ENCODE data around the gene CDC6. TPM values are rescaled to one million over a fixed set of nuclear protein-coding genes. Genes with fewer than 3 reads are reported as not detected.
A peak's percentile ranks its signal among the peaks of the same experiment; 100 is the strongest.

The CDC6 gene
- total RNA-seq, 1 donor from 2014 or later, result 139 TPM

DNA sequence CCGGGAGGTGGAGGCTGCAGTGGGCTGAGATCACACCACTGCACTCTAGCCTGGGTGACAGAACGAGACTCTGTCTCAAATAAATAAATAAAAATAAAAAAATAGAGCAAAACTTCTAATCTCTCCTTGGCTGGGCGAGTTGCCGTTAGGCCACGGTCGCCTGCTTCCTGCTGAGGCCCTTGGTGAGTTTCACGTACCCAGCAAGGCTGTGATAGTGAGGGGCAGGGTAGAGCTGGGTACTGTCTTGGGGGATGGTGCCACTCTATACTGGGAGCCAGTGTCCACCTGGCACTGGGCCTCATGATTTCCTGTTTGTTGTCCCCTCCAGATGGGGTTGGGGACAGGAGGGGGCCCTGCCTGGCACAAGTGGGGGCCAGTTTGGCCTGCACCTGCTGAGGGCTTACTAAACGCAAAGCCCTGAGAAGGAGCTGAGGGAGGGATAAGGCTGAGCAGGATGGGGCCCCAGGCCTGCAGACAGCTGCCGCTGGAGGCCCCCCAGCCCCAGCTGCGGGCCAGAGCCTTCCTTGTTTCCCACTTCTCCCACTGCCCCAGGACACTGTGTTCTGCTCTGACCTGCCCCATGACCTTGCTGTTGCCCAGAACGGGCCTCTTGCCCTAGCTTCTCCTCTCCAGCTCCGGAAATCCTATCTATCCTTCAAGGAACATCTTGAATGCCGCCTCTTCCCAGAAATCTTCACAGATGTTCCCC is 51.4 kb downstream of the CDC6 start:
- no peak for DNase-seq
- peaks cover 41% of the 10 kb centered on the region for H3K36me3 Mint-ChIP-seq (ENCODE audit: low read depth)
- peak overlapping the region; percentile 7 for H3K27ac Mint-ChIP-seq
- intact Hi-C loops (cut with micrococcal nuclease), result loop anchor here (1.0 kb wide), 1 partner anchor 9 kb away; no protein-coding TSS in a partner anchor
- H3K27me3 Mint-ChIP-seq, result no peaks in the 10 kb centered on the region
- H3K9me3 Mint-ChIP-seq, result no peaks in the 10 kb centered on the region
- peak overlapping the region; percentile 11 for H3K4me3 Mint-ChIP-seq
- H3K4me1 Mint-ChIP-seq, result peaks cover 58% of the 10 kb centered on the region

DNA sequence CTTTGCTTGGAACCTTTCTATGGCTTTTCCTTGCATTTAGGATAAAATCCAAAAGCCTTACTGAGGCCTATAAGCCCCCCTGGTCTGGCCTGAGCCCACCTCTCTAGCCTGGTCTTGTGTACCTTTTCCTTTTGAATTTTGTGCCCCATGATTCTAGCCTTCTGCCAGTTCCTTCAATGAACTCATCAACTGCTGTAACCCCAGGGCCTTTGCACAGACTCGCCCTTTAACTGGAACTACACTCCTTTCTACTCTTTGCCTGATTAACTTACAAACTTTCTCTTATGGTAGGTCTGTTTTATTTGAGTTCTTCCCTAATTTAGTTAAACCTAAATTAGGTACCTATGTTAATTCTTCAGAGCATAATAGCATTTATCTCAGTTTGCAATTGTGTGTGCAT is 52.6 kb downstream of the CDC6 start:
- Mint-ChIP-seq H3K4me1 (peaks cover 57% of the 10 kb centered on the region), H3K36me3 (ENCODE audit: low read depth) (peaks cover 38% of the 10 kb centered on the region), H3K27me3 (no peaks in the 10 kb centered on the region), H3K4me3 (no peak overlapping the region), H3K27ac (peak overlapping the region; percentile 9), H3K9me3 (no peaks in the 10 kb centered on the region)
- no peak for DNase-seq
- intact Hi-C loops (cut with micrococcal nuclease), result no loop called here

DNA sequence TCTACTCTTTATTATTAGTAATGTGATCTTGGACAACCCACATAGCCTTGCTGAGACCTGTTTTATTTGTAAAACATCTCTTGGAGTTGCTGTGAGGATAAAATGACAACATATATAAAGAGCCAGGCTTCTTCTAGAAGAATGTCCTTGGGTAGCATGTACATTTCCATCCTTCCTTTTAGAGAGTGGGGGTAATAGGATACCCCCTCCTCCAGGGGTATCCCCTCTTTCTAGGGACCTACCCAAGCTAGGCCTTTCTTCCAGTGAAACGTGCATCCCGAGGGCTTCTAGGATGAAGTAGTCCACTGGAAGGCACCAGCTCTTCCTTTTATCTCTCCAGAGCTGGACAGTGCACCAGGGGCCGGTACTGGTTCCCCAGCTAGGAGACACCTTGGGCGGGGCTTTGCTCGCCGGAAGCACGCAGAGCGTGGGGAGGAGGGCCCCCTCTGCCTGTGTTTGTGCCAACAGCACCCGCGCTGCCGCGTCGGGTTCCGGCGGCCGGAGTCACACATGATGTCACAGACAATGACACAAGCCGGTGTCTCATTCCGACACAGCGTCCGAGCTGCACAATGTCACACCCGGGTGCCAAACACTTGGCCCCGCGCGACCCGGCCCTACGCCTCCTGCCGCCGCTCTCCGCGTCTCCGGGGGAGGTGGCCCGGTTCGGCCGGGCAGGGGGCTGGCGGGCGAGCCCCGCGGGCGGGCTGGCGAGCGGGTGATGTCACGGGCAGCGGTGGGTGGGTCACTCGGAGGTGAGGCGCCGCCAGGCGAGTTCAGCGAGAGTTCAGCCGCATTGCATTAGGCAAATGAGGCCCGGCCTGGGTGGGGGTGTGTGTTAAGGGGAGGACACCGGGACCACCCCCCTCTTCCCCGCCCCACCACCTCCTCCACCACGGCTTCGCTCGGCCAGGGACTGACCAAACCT is 53.5 kb downstream of the CDC6 start:
- no peaks in the 10 kb centered on the region for H3K27me3 Mint-ChIP-seq
- H3K27ac Mint-ChIP-seq, result peak overlapping the region; percentile 89
- peaks cover 38% of the 10 kb centered on the region for H3K36me3 Mint-ChIP-seq (ENCODE audit: low read depth)
- DNase-seq, result peak; percentile 95
- peaks cover 62% of the 10 kb centered on the region for H3K4me1 Mint-ChIP-seq
- H3K9me3 Mint-ChIP-seq, result no peaks in the 10 kb centered on the region
- intact Hi-C loops (cut with micrococcal nuclease), result loop anchor here (1.0 kb wide), 1 partner anchor 23 kb away; no protein-coding TSS in a partner anchor
- H3K4me3 Mint-ChIP-seq, result peak overlapping the region; percentile 79

DNA sequence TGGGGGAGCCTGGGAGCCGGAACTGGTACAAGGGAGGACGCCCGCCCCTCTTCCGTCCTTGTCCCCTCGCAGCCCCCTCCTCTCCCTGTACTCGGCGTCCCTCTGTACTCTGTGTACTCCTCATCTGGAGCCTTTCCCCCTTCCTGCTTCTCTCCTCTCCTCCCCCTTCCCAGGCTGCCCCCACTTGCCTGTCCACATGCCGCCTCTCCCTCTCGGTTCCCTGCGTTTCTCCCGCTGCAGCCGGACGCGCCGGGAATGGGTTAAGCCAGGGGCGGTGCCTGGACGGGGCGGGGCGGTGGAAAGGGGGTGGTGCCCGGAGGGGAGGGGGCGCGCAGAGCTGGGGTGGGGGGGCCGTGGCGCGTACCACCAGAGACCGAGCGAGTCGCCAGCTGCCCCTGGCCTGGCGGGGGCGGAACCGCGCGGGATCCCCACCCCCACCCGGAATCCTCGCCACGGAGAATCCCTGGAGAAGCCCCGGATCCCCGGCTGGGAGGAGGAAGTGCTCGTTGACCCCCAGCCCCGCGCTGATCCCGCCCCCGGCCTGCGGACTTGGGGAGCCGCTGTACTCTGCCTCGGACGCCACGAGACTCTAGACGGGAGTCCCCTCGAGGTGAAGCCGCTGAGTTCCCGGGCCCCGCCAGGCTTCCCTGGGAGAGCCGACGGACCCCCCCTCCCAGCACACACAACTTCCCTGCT is 54.3 kb downstream of the CDC6 start:
- no peaks in the 10 kb centered on the region for H3K27me3 Mint-ChIP-seq
- peaks cover 61% of the 10 kb centered on the region for H3K4me1 Mint-ChIP-seq
- H3K9me3 Mint-ChIP-seq, result no peaks in the 10 kb centered on the region
- peak overlapping the region; percentile 51 for H3K27ac Mint-ChIP-seq
- intact Hi-C loops (cut with micrococcal nuclease), result loop anchor here (1.0 kb wide), 1 partner anchor 24 kb away; no protein-coding TSS in a partner anchor
- peaks cover 38% of the 10 kb centered on the region for H3K36me3 Mint-ChIP-seq (ENCODE audit: low read depth)
- peak overlapping the region; percentile 79 for H3K4me3 Mint-ChIP-seq
- DNase-seq, result peak; percentile 80

DNA sequence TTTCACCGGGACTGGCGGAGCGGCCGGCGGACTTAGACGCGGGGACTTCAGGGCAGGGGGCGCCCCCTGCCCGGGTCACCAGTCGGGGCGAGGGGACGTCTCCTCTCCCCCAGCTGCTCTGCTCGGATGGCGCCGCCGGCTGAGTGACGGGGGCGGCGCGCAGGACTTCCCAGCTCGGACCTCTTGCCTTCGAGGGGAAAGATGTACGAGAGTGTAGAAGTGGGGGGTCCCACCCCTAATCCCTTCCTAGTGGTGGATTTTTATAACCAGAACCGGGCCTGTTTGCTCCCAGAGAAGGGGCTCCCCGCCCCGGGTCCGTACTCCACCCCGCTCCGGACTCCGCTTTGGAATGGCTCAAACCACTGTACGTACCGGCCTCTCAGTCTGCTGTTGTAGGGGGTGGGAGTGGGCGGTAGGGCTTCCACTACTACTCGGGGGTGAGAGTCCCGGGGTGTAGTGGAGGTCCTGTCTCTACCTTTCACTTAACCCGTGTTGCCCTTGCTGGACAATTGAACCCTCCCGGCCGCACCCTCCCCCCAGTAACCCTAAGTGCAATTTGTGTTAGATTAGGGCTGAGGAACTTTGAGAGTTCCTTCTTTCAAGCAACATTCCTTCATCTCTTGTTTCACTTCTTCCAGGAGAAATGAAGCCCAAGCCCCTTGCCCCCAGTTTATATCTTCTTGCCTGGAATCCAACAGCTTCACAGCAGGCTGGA is 55.0 kb downstream of the CDC6 start:
- H3K27me3 Mint-ChIP-seq, result no peaks in the 10 kb centered on the region
- intact Hi-C loops (cut with micrococcal nuclease), result no loop called here
- DNase-seq, result no peak
- peaks cover 55% of the 10 kb centered on the region for H3K4me1 Mint-ChIP-seq
- peak overlapping the region; percentile 65 for H3K27ac Mint-ChIP-seq
- peak overlapping the region; percentile 66 for H3K4me3 Mint-ChIP-seq
- no peaks in the 10 kb centered on the region for H3K9me3 Mint-ChIP-seq
- peaks cover 33% of the 10 kb centered on the region for H3K36me3 Mint-ChIP-seq (ENCODE audit: low read depth)

DNA sequence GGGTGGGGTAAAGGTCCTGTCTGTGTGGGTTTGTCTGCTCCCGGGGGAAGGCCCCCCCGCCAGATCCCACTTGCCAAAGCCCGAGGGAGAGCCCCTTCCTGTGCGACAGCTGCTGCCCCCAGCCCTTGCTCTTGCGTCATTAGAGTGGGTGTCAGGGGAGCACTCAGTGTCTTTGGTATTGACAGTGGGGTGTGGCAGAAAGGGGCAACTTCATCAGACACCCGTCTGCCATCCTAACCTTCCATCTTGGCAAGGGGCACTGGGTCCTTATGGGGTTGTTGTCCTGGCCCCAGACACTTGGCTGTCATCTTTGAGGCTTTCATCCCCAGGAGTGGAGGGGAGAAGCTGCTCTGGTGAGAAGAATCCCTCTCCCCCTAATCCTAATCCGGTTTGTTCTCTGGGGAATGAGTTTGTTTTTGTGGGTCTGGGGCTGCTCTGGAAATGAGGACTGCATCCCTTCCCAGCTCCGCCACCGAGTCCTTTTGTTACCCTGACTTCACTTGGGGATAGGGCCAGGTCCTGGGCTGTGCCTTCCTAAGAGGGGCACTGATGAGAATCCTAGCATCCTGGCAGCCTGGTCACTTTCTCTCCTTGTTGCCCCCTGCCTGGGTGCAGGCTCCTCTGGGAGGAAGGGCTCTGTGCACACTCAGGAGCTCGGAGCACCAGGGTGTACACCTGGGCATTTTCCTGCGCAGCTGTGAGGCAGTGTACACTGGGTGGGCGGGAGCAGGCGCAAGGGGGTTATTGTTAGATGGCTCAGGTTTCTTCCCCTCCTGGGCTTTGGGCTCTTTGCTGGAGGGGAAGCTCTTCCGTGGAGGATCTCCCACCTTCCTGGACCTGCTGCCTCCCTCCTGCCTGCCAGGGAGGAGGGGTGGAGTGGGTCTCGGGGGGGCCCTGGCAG is 55.8 kb downstream of the CDC6 start:
- H3K27me3 Mint-ChIP-seq, result no peaks in the 10 kb centered on the region
- peaks cover 50% of the 10 kb centered on the region for H3K4me1 Mint-ChIP-seq
- peaks cover 28% of the 10 kb centered on the region for H3K36me3 Mint-ChIP-seq (ENCODE audit: low read depth)
- intact Hi-C loops (cut with micrococcal nuclease), result no loop called here
- no peaks in the 10 kb centered on the region for H3K9me3 Mint-ChIP-seq
- peak overlapping the region; percentile 65 for H3K27ac Mint-ChIP-seq
- DNase-seq, result no peak
- peak overlapping the region; percentile 66 for H3K4me3 Mint-ChIP-seq

DNA sequence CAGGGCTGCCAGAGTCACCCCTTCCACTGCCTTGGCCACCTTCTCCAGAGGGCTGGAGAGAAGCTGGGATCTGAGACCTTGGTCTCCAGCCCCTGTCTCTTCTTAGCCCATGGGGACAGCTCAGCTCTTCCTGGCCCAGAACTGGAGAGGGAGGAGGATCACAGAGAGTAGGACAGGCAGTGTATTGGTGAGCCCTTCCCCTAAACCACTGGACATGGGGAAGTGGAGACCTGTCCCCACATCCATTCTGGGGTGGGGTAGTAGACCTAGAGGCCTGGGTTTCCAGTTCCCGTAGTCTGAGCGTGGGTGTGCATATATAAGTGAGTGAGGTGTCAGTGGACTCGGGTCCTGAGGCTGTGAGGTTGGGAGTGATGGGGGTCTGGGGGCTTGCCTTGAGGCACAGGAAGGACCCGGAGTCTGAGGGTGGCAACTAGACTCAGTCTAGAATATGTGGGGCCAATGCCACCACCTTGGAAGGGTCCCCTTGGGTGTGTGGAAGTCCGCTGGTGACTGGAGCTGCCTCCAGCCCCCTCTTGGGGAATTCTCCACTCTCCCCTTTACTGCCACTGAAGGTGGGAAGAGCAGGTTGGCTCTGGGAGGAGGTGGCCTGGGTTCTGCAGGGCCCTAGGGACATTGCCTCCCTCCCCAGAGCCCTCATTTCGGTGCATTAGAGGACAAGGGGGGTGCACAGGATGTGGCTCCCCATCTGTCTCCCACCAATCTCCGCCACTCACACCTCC is 56.9 kb downstream of the CDC6 start:
- Mint-ChIP-seq H3K9me3 (no peaks in the 10 kb centered on the region), H3K27me3 (no peaks in the 10 kb centered on the region), H3K4me3 (peak overlapping the region; percentile 65), H3K27ac (peak overlapping the region; percentile 58), H3K4me1 (peaks cover 48% of the 10 kb centered on the region), H3K36me3 (ENCODE audit: low read depth) (peaks cover 30% of the 10 kb centered on the region)
- intact Hi-C loops (cut with micrococcal nuclease), result no loop called here
- no peak for DNase-seq

DNA sequence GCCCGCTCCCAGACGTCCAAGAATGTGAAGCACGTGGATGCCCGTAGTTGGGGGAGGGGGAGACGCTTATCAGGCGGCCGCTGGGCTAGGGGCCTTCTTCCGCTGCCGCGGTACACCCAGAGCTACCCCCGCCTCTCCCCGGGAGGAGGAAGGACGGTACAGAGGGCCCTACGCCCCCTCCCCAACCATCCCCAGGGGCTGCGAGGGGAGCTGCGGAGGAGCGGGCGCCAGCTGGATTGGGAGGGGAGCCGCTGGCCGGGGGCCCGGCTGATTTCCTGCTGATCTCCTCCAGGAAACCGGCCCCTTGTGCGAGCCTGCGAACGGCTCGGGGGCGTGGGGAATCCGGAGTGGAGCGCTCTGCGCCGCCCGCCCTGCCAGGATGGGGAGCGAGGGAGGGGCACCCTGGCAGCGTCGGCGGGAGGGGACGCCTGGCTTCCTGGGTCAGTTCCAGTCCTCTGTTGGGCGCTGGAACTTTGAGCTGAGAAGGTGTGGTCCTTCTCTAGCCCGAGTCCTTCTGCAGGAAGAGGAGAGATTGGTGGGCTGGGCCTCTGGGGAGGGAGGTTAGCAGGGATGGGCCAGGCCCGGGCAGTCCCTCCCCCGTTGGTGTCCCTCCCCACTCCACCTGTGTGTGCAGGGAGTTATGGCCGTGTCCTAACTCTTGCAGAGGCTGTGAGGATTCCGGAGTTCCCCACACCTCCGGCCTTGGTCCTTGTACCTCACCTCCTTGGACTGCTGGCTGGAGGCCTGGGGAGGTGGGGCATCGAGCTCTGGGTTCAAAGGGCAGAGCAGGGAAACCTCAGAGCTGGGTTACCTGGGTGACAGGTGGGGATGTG is 57.7 kb downstream of the CDC6 start:
- Mint-ChIP-seq H3K4me3 (peak overlapping the region; percentile 65), H3K27me3 (no peaks in the 10 kb centered on the region), H3K4me1 (peaks cover 42% of the 10 kb centered on the region), H3K36me3 (ENCODE audit: low read depth) (peaks cover 27% of the 10 kb centered on the region), H3K27ac (peak overlapping the region; percentile 58), H3K9me3 (no peaks in the 10 kb centered on the region)
- DNase-seq, result peak; percentile 69
- intact Hi-C loops (cut with micrococcal nuclease), result no loop called here

DNA sequence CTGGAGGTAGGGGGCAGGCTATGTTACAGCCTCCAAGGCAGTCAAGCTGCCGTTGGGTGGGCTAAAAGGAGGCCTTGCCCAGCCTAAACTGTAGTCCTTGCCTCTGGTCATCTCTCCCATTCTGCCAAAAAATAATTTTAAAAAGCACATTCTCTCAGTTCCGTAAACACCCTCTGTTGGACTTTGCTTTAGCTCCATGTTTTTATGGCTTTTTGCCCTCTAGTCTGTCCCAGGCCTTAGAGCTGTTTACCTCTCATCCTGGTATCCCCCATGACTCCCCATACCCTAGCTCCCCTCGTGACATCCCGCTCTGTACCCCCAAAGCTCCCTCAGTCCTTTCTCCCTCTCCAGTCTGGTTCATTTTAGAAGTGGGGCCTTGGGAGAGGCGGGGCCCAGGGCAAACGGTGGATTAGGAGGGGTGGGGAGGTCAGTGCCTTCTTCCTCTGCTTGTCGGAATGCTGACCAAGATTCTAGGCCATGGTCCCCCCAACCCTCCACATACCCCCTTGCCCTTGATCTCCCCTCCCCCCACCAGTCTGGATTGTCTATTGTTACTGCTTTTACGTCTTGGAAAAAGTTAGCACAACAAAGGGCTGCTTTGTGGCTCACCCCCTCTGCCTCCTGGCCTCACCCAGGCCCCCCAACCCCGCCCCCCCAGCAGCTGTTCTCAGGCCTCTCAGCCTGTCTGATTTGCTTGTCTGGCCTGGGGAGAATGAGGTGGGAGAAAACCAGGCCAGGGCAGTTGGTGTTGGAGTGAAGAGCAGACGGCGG is 58.5 kb downstream of the CDC6 start:
- H3K36me3 Mint-ChIP-seq (ENCODE audit: low read depth), result peaks cover 24% of the 10 kb centered on the region
- no peaks in the 10 kb centered on the region for H3K27me3 Mint-ChIP-seq
- no peak for DNase-seq
- H3K9me3 Mint-ChIP-seq, result no peaks in the 10 kb centered on the region
- intact Hi-C loops (cut with micrococcal nuclease), result no loop called here
- no peak overlapping the region for H3K4me3 Mint-ChIP-seq
- peaks cover 37% of the 10 kb centered on the region for H3K4me1 Mint-ChIP-seq
- no peak overlapping the region for H3K27ac Mint-ChIP-seq

DNA sequence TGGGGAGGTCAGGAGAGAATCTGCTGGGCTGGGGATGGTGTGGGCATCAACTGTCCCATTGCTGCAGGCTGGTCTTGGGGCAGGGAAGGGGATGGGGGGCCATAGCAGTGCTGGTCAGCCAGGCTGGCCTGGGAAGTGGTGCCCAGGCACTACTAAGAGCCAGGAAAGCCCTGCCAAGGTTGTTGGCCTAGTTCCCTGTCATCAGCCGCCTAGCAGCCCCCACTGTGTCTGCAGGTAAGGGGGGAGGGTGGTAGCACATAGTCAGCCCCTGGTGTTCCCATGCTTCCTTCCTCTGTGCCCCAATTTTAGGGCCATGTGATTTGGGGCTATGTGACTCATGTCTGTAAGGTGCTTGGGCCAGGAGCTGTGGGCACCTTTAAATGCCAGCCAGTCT is 59.1 kb downstream of the CDC6 start:
- H3K9me3 Mint-ChIP-seq, result no peaks in the 10 kb centered on the region
- H3K4me1 Mint-ChIP-seq, result peaks cover 37% of the 10 kb centered on the region
- no peaks in the 10 kb centered on the region for H3K27me3 Mint-ChIP-seq
- H3K27ac Mint-ChIP-seq, result no peak overlapping the region
- intact Hi-C loops (cut with micrococcal nuclease), result no loop called here
- H3K4me3 Mint-ChIP-seq, result no peak overlapping the region
- H3K36me3 Mint-ChIP-seq (ENCODE audit: low read depth), result peaks cover 26% of the 10 kb centered on the region
- DNase-seq, result no peak
